Parathyroid adenoma (tissue), 2 donors: Measurements from ENCODE around the gene CXCL12.

Experiments
- H2AFZ ChIP-seq: fragments of 300-600 bp; sonication (generic); one replicate; pipeline ENCODE4 v1.7.0; 2017; ENCODE audit warnings: antibody characterized with exemption, mild to moderate bottlenecking
- H3K27ac ChIP-seq: fragments of 300-600 bp; sonication (generic); one replicate; pipeline ENCODE4 v1.7.0; 2017
- H3K27me3 ChIP-seq: fragments of 300-600 bp; sonication (generic); one replicate; pipeline ENCODE4 v1.7.0; 2017; ENCODE audit warnings: low read length; ENCODE audit not compliant: control insufficient read depth, insufficient read depth
- H3K36me3 ChIP-seq: fragments of 300-600 bp; sonication (generic); one replicate; pipeline ENCODE4 v1.7.0; 2017; ENCODE audit warnings: low read length; ENCODE audit not compliant: control insufficient read depth, insufficient read depth
- H3K4me1 ChIP-seq: fragments of 300-600 bp; sonication (generic); one replicate; pipeline ENCODE4 v1.7.0; 2017; ENCODE audit warnings: control low read depth
- H3K4me2 ChIP-seq: fragments of 300-600 bp; sonication (generic); one replicate; pipeline ENCODE4 v1.7.0; 2017; ENCODE audit warnings: low read length
- H3K4me3 ChIP-seq: fragments of 300-600 bp; sonication (generic); one replicate; pipeline ENCODE4 v1.7.0; 2017; ENCODE audit warnings: low read depth, low read length
- H3K79me2 ChIP-seq: fragments of 300-600 bp; sonication (generic); one replicate; pipeline ENCODE4 v1.7.0; 2017; ENCODE audit warnings: control low read depth
- H3K9ac ChIP-seq: fragments of 300-600 bp; sonication (generic); one replicate; pipeline ENCODE4 v1.7.0; 2017; ENCODE audit warnings: mild to moderate bottlenecking
- H3K9me3 ChIP-seq: fragments of 300-600 bp; sonication (generic); one replicate; pipeline ENCODE4 v1.7.0; 2017; ENCODE audit warnings: low read length; ENCODE audit not compliant: control insufficient read depth
- TF ChIP-seq, protein P1 (sequence below): fragments of 300-600 bp; sonication (generic); IDR thresholded peaks from one replicate; pipeline ENCODE4 v1.7.0; 2017; ENCODE audit warnings: antibody characterized with exemption, mild to moderate bottlenecking
- donor health status: primary hyperparathyroidism.

Gene CXCL12

DNA sequence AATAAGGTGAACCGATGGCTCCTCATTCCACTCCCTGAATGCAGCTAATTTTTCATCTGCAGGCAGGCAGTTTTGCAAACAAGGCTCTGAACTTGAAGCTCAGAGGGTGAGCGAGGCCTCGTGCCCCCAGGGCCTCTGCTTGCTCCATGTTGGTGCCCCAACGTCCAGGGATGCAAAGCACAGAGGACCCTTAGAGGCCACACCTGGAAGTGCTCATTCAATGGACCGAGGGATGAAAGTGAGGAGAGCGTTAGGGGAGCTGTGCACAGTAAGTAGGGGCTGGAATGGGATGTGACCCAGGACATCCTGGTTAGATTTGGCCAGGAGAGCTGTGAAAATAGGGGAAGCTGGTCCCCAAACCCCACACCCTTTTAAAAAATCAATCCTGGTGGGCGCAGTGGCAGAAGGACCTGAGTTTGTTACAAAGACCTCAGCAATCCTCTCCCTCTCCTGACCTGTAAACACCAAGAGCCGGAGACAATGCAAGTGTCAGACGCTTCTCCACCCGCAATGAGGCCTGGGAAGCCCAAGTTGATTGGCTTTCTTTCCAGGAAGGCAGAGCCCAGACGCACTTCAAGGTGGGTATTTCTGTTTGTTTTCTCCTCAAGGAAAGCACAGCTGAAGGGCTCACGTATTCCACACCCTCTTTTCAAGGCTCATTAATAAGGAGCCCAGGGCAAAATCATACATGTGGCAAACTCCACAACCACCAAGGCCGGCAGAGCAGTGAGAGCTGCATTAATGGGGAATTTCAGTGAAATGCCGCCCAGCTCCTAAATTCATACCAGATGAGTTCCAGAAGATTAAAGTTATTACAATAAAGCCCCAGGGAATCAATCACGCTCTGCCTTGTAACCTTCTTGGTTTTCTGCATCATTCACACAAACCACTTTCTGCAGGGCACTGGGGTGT, 14.1 kb upstream of the CXCL12 start:
- Histone ChIP-seq H3K9me3 (no peaks in the 10 kb centered on the region), H3K79me2 (no peaks in the 10 kb centered on the region), H3K36me3 (no peaks in the 10 kb centered on the region), H3K27me3 (no peaks in the 10 kb centered on the region), H3K4me1 (peaks cover 12% of the 10 kb centered on the region), H3K4me2 (no peak overlapping the region), H3K4me3 (no peak overlapping the region), H2AFZ (no peak overlapping the region), H3K9ac (no peak overlapping the region), H3K27ac (no peak overlapping the region)
- TF ChIP-seq, protein P1, sequence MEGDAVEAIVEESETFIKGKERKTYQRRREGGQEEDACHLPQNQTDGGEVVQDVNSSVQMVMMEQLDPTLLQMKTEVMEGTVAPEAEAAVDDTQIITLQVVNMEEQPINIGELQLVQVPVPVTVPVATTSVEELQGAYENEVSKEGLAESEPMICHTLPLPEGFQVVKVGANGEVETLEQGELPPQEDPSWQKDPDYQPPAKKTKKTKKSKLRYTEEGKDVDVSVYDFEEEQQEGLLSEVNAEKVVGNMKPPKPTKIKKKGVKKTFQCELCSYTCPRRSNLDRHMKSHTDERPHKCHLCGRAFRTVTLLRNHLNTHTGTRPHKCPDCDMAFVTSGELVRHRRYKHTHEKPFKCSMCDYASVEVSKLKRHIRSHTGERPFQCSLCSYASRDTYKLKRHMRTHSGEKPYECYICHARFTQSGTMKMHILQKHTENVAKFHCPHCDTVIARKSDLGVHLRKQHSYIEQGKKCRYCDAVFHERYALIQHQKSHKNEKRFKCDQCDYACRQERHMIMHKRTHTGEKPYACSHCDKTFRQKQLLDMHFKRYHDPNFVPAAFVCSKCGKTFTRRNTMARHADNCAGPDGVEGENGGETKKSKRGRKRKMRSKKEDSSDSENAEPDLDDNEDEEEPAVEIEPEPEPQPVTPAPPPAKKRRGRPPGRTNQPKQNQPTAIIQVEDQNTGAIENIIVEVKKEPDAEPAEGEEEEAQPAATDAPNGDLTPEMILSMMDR, result no peak

DNA sequence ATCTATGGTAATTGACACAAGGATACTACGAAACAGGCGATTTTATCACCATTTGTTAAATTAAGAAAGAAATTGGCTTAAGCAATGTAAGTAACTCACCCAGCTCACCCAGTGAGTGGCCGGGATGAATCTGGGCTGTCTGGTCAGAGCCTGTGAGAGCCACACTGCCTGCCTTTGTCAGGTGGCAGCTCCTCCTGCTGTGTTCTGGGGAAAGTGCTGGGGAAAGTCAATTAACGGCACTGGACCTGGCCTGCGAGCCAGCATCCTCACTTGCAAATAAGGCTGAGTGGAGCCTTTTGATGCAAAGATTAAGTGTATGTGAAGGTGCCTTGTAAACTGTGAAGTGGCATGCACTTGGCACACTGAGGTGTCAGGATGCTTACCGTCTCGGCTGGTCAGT, 13.4 kb upstream of the CXCL12 start:
- H3K4me1 ChIP-seq, result peaks cover 12% of the 10 kb centered on the region
- H3K27ac ChIP-seq, result no peak overlapping the region
- H3K9me3 ChIP-seq, result no peaks in the 10 kb centered on the region
- H3K27me3 ChIP-seq, result no peaks in the 10 kb centered on the region
- no peaks in the 10 kb centered on the region for H3K36me3 ChIP-seq
- TF ChIP-seq, protein P1, result no peak
- H3K79me2 ChIP-seq, result no peaks in the 10 kb centered on the region
- no peak overlapping the region for H3K4me3 ChIP-seq
- H2AFZ ChIP-seq, result no peak overlapping the region
- no peak overlapping the region for H3K4me2 ChIP-seq
- no peak overlapping the region for H3K9ac ChIP-seq

GRCh38 chr10:44397476-44398225, 12.8 kb upstream of the CXCL12 start:
- Histone ChIP-seq H3K4me2 (no peak overlapping the region), H2AFZ (no peak overlapping the region), H3K79me2 (no peaks in the 10 kb centered on the region), H3K36me3 (no peaks in the 10 kb centered on the region), H3K4me3 (no peak overlapping the region), H3K27ac (no peak overlapping the region), H3K27me3 (no peaks in the 10 kb centered on the region), H3K9me3 (no peaks in the 10 kb centered on the region), H3K9ac (no peak overlapping the region), H3K4me1 (peaks cover 12% of the 10 kb centered on the region)
- TF ChIP-seq, protein P1, result no peak

DNA sequence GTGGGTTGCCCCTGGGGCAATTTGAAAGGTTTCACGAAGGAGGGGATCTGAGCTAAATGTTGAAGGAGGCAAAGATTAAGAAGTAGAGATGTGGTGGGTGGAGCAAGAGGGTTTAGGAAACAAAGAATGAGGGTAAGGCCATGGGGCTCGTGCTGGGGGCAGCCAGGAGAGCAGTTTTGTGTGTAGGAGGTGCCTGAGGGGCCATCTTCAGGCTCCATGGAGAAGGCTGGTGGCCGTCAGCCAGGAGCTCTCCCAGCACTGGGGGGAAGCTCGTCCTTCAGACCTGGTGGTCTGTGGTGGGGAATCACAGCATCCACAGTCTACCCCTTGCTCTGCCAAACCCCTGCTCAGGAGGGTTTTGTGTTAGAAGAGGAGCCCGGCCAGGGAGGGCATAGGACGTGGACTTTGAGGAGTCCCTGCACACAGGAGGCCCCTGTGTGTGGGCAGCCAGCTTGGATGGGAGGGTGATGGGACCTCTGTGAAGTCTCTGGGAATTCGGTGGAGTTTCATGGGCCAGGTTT, 11.8 kb upstream of the CXCL12 start:
- TF ChIP-seq, protein P1, result no peak
- no peak overlapping the region for H3K4me2 ChIP-seq
- no peak overlapping the region for H3K4me3 ChIP-seq
- no peak overlapping the region for H2AFZ ChIP-seq
- H3K79me2 ChIP-seq, result no peaks in the 10 kb centered on the region
- no peak overlapping the region for H3K27ac ChIP-seq
- no peaks in the 10 kb centered on the region for H3K36me3 ChIP-seq
- no peaks in the 10 kb centered on the region for H3K9me3 ChIP-seq
- peaks cover 12% of the 10 kb centered on the region for H3K4me1 ChIP-seq
- no peaks in the 10 kb centered on the region for H3K27me3 ChIP-seq
- no peak overlapping the region for H3K9ac ChIP-seq
